ENCODE results near the gene MIOS.

MIOS gene

GRCh38 chr7:7583731-7584130, 17.0 kb downstream of the MIOS start:
- DNase-seq (ENCODE audit: low read depth) = no peak

DNA sequence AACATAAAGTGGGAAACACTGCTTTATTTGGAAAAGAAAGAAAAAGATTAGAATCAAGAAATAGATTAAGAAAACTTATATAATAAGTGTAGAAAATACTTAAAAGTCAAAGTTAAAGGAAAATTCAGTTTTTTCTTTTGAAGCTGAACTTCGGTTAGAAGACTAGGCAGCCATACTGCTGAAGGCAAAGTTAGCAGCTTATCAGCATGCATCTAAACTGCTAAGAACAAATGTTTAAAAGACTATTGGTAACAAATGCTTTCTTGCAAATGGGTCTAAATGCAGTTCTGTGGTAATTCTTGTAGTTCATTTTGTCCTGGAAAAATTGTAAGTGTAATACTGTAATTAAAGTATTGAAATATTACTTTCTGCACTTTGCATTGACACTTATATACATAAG, 18.0 kb downstream of the MIOS start:
- no peak for DNase-seq (ENCODE audit: low read depth)

DNA sequence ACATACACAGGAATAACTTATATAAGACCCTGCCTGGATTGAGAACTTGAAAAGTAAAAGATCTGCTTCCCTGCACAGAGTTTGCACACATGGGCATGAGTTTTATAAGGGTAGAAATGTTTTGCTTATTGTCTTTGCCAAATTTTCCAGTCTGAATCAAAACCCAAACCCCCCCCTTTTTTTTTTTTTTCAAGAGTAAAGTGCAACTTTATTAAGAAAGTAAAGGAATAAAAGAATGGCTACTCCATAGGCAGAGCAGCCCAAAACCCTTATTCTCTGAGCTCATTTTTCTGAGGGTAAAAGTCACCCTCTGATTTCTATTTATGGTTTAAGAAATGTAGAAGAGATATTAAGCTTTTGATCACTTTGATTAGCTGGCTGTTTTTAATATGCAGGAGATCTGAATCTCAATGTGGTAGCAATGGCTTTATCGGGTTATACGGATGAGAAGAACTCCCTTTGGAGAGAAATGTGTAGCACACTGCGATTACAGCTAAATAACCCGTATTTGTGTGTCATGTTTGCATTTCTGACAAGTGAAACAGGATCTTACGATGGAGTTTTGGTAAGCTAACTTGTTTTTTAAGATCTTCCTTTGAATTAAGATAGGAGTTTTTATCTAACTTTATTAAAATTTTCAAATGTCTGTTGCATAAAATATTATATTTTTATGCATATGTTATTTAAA, 18.7 kb downstream of the MIOS start:
- no peak for DNase-seq (ENCODE audit: low read depth)

DNA sequence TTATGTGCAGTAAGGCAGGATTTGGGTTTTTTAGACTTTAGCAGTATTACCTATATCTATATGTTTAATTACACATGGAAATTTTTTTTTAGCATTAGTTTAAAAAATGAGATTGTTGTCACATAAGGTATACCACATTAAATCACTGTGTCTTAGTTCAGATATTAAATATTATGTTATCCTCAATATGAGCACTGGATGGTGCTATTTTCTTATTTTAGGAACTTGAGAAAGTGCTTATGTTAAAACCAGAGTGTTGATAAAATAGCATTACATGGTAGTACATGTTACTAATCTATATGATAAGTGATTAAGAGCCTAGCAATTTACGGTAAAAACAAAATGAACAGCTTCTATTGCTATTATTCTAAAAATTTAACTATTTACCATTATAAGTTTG, 28.8 kb downstream of the MIOS start:
- DNase-seq (ENCODE audit: low read depth) = peak; percentile 38

DNA sequence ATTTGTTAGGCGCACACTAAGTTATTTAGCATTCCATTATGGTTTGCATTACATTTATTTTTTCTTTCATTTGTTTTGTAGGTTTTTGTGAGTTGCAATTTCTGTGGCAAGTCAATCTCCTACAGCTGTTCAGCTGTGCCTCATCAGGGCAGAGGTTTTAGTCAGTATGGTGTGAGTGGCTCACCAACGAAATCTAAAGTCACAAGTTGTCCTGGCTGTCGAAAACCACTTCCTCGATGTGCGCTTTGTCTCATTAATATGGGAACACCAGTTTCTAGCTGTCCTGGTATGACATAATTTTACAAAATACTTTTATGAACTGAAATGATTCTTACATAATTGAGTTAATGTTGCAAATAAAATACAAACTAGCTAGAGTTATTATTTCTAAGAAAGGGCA, 29.5 kb downstream of the MIOS start:
- DNase-seq (ENCODE audit: low read depth) = no peak

GRCh38 chr7:7607010-7607409, 40.3 kb downstream of the MIOS start:
- DNase-seq (ENCODE audit: low read depth) = no peak

DNA sequence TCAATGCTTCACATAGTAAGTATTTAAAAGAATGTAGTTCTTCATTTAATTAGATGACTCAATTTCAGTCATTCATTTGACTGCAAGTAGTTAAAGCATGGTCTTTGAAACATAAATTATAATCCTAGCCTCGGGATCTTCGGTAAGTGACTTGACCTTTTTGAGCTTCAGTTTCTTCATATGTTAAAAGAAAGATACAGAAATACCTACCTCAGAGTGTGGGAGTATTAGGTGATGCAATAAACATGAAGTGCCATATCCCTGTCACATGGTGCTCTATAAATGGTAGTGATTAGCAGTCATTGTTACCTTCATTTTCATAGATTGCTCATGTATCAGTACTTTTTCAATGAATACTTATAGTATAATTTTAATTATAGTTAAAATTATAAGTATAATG, 42.6 kb downstream of the MIOS start:
- peak; percentile 1 for DNase-seq (ENCODE audit: low read depth)

DNA sequence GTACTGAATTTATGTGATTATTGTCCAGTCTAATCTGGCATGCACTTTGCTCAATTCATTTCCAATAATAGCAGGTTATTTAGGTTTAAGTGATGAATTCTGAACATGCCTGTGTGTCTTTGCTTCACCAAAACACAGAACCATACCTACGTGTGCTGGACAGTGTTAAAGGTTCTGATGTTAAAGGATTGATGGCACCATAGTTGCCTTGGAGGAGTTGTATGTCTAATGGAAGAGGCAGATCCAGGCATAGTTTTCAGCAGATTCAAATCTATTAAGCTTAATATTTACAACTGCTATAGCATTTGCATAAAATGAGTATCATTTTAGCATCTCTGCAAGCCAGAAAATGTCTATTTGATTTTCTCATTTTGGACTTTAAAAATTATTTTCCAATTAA, 45.8 kb downstream of the MIOS start:
- no peak for DNase-seq (ENCODE audit: low read depth)

- DNase-seq (ENCODE audit: low read depth) = no peak
Observed at GRCh38 chr7:7613210-7613609, 46.5 kb downstream of the MIOS start.

- DNase-seq (ENCODE audit: low read depth) = no peak
Observed at GRCh38 chr7:7614018-7614741, 47.5 kb downstream of the MIOS start.

GRCh38 chr7:7617550-7617949, 50.9 kb downstream of the MIOS start:
- no peak for DNase-seq (ENCODE audit: low read depth)

DNA sequence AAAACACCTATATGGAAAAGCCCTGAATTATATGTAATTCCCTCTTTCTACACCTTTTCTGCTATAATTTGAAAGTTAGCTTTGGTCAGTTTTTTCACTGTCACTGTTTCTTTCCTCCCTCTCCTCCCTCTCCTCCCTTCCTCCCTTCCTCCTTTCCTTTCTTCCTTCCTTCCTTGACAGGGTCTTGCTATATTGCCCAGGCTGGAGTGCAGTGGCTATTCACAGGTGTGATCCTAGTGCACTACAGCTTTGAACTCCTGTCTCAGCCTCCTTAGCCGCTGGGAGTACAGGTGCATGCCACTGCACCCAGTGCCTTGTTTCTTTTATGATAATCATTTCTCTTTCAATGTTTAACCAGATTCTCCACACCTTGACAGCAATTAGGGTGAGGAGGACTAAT, 51.7 kb downstream of the MIOS start:
- DNase-seq (ENCODE audit: low read depth) = no peak

DNA sequence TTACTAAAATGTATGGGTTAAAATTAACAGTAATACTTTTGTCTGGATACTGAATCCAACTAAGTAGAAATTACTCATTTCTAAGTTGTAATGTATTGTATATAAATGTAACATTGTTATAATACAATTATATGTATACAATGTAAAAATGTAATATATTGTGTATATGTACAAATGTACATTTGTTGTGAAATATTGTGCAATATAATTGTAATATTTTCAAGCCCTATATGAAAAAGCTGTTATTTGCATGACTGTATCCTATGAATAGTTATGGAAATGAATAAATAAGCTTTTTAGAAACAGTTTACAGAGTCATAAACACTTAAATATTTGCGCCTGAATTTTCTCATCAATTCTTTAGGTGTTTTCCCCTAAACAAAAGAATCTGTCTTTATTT, 53.6 kb downstream of the MIOS start:
- no peak for DNase-seq (ENCODE audit: low read depth)

GRCh38 chr7:7620644-7621210, 54.0 kb downstream of the MIOS start:
- DNase-seq (ENCODE audit: low read depth) = no peak

DNA sequence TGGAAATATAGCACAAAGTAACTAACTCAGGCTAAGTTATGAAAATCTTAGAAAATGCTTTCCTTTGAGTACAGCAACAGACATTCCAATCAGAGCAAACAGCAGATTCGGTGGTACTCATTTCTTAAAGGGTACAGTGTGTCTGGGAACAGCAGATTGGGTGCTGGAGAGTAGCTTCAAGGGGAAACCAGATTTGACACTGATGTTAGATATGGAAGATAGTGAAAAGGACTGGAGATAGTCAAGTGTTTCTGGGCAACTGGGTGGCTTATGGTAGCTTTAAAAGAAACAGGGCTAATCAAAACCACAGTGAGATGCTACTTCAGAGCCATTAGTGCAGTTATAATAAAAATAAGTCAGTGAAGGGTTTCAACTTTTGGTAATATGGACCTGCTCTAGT, 61.8 kb downstream of the MIOS start:
- DNase-seq (ENCODE audit: low read depth) = no peak

- no peak for DNase-seq (ENCODE audit: low read depth)
Observed at GRCh38 chr7:7630626-7631329, 64.1 kb downstream of the MIOS start.

- DNase-seq (ENCODE audit: low read depth) = peak; percentile 6
Observed at GRCh38 chr7:7639421-7639820, 72.7 kb downstream of the MIOS start.

- peak; percentile 18 for DNase-seq (ENCODE audit: low read depth)
Observed at GRCh38 chr7:7639847-7640220, 73.2 kb downstream of the MIOS start.

GRCh38 chr7:7640221-7641128, 73.8 kb downstream of the MIOS start, which contains the start of gene UMAD1:
UMAD1 (plus strand) TSS chr7:7640752; CDS start chr7:7673372, 32,620 bp downstream.
- DNase-seq (ENCODE audit: low read depth) = peak; percentile 99

GRCh38 chr7:7641129-7641663, 74.5 kb downstream of the MIOS start:
- no peak for DNase-seq (ENCODE audit: low read depth)

GRCh38 chr7:7642081-7642480, 75.4 kb downstream of the MIOS start:
- no peak for DNase-seq (ENCODE audit: low read depth)

Data from EH (cell line).